ENCODE data around the gene SIRPB2.
A peak's percentile ranks its signal among the peaks of the same experiment; 100 is the strongest.
"Not testable (repeated sequence)": the region's sequence is repeated elsewhere in the genome, so short reads cannot be mapped to it uniquely, and the experiment has no call there.

The SIRPB2 gene

GRCh38 chr20:1503564-1504227, 12.5 kb upstream of the SIRPB2 start:
- peak; percentile 86 for DNase-seq (ENCODE audit: low read depth)
- TF ChIP-seq CTCF (IDR thresholded peaks at IDR 0.05; ENCODE audit: insufficient read depth, low read depth, low read length, missing control alignments): peak; percentile 96
- no peak overlapping the region for H3K4me3 ChIP-seq (ENCODE audit: low read depth, low read length)

- H3K4me3 ChIP-seq (ENCODE audit: low read depth, low read length): no peak overlapping the region
- DNase-seq (ENCODE audit: low read depth): no peak
- TF ChIP-seq CTCF (IDR thresholded peaks at IDR 0.05; ENCODE audit: insufficient read depth, low read depth, low read length, missing control alignments): no peak
Measured at GRCh38 chr20:1500496-1500895, 9.3 kb upstream of the SIRPB2 start.

- no peak for TF ChIP-seq CTCF (IDR thresholded peaks at IDR 0.05; ENCODE audit: insufficient read depth, low read depth, low read length, missing control alignments)
- DNase-seq (ENCODE audit: low read depth): no peak
- no peak overlapping the region for H3K4me3 ChIP-seq (ENCODE audit: low read depth, low read length)
Measured at GRCh38 chr20:1499528-1500420, 8.6 kb upstream of the SIRPB2 start.

GRCh38 chr20:1497371-1497770, 6.2 kb upstream of the SIRPB2 start:
- not testable (repeated sequence) for DNase-seq (ENCODE audit: low read depth); H3K4me3 ChIP-seq (ENCODE audit: low read depth, low read length)

- no peak for DNase-seq (ENCODE audit: low read depth)
- no peak for TF ChIP-seq CTCF (IDR thresholded peaks at IDR 0.05; ENCODE audit: insufficient read depth, low read depth, low read length, missing control alignments)
- no peak overlapping the region for H3K4me3 ChIP-seq (ENCODE audit: low read depth, low read length)
Measured at GRCh38 chr20:1496930-1497329, 5.7 kb upstream of the SIRPB2 start.

GRCh38 chr20:1494436-1494835, 3.2 kb upstream of the SIRPB2 start:
- no peak overlapping the region for H3K4me3 ChIP-seq (ENCODE audit: low read depth, low read length)
- TF ChIP-seq CTCF (IDR thresholded peaks at IDR 0.05; ENCODE audit: insufficient read depth, low read depth, low read length, missing control alignments): no peak
- DNase-seq (ENCODE audit: low read depth): no peak

GRCh38 chr20:1493536-1493935, 2.3 kb upstream of the SIRPB2 start:
- no peak for TF ChIP-seq CTCF (IDR thresholded peaks at IDR 0.05; ENCODE audit: insufficient read depth, low read depth, low read length, missing control alignments)
- no peak for DNase-seq (ENCODE audit: low read depth)
- no peak overlapping the region for H3K4me3 ChIP-seq (ENCODE audit: low read depth, low read length)

Data from GM12865 (cell line).